Activated T-cell treated with anti-CD3 and anti-CD28 coated beads, Interleukin-2, amount 50 U/mL, for 72 hours (primary cell): ENCODE measurements around the gene TM9SF4. TPM values are rescaled to one million over a fixed set of nuclear protein-coding genes. Genes with fewer than 3 reads are reported as not detected.

ENCODE experiments used
- ATAC-seq, 2 donors: fragments of 150-1000 bp; cut with Tn5 transposase; replicated peaks in 1 of 2; 2 replicates each; pipeline ENCODE4 v1.10.0; 2021; ENCODE audit warnings: moderate library complexity in 2 of 2, mild to moderate bottlenecking in 1 of 2
- DNase-seq, 2 donors: peaks; one replicate each; pipeline ENCODE4 v3.0.0; 2021 to 2022; ENCODE audit warnings: mixed read lengths in 1 of 2
- H3K27ac Mint-ChIP-seq: one replicate; pipeline ENCODE4 v1.8.0; 2022; ENCODE audit warnings: mild to moderate bottlenecking, moderate library complexity, mixed read lengths
- H3K27me3 Mint-ChIP-seq: one replicate; pipeline ENCODE4 v1.8.0; 2022; ENCODE audit warnings: low read depth, mixed read lengths
- H3K36me3 Mint-ChIP-seq, 2 donors: one replicate each; pipeline ENCODE4 v1.8.0; 2022; ENCODE audit warnings: mixed read lengths in 2 of 2, mild to moderate bottlenecking in 1 of 2; ENCODE audit not compliant: insufficient read depth in 2 of 2
- H3K4me1 Mint-ChIP-seq: one replicate; pipeline ENCODE4 v1.8.0; 2022; ENCODE audit warnings: low read depth, mixed read lengths
- H3K4me3 Mint-ChIP-seq, 2 donors: one replicate each; pipeline ENCODE4 v1.8.0; 2022; ENCODE audit warnings: mild to moderate bottlenecking in 2 of 2, mixed read lengths in 2 of 2, moderate library complexity in 2 of 2
- H3K9me3 Mint-ChIP-seq, 2 donors: one replicate each; pipeline ENCODE4 v1.8.0; 2022; ENCODE audit warnings: mixed read lengths in 2 of 2
- total RNA-seq, 2 donors: library from RNA; stranded (reverse); gene quantifications; one replicate each; pipeline ENCODE4 v1.2.3, GENCODE V29; 2022

Gene TM9SF4
- total RNA-seq, 2 donors from 2014 or later: 42.9 to 56.7 TPM

GRCh38 chr20:32142088-32142487, 32.6 kb downstream of the TM9SF4 start:
- no peak overlapping the region for H3K27ac Mint-ChIP-seq

GRCh38 chr20:32142991-32143390, 33.5 kb downstream of the TM9SF4 start:
- no peaks in the 10 kb centered on the region for H3K9me3 Mint-ChIP-seq
- ATAC-seq (no peak), DNase-seq (no peak)
- no peak overlapping the region for H3K27ac Mint-ChIP-seq
- H3K4me1 Mint-ChIP-seq: no peaks in the 10 kb centered on the region
- no peaks in the 10 kb centered on the region for H3K27me3 Mint-ChIP-seq
- H3K36me3 Mint-ChIP-seq: peaks cover 14 to 36% of the 10 kb centered on the region in 2 donors
- H3K4me3 Mint-ChIP-seq: no peak overlapping the region

More at GRCh38 chr20:32142088-32142487, 32.6 kb downstream of the TM9SF4 start:
- H3K4me1 Mint-ChIP-seq: no peaks in the 10 kb centered on the region
- no peak for DNase-seq
- no peak overlapping the region for H3K4me3 Mint-ChIP-seq
- H3K36me3 Mint-ChIP-seq: peaks cover 18 to 37% of the 10 kb centered on the region in 2 donors
- H3K9me3 Mint-ChIP-seq: no peaks in the 10 kb centered on the region
- H3K27me3 Mint-ChIP-seq: no peaks in the 10 kb centered on the region
- ATAC-seq: no peak

GRCh38 chr20:32144898-32145662, 35.6 kb downstream of the TM9SF4 start:
- DNase-seq: no peak
- Mint-ChIP-seq H3K4me3 (no peak overlapping the region), H3K27me3 (no peaks in the 10 kb centered on the region), H3K27ac (no peak overlapping the region), H3K36me3 (peaks cover 11 to 28% of the 10 kb centered on the region in 2 donors), H3K9me3 (no peaks in the 10 kb centered on the region), H3K4me1 (no peaks in the 10 kb centered on the region)
- ATAC-seq: no peak

GRCh38 chr20:32149566-32150170, 40.2 kb downstream of the TM9SF4 start:
- Mint-ChIP-seq H3K4me3 (no peak overlapping the region), H3K27me3 (no peaks in the 10 kb centered on the region), H3K36me3 (peaks cover 2 to 18% of the 10 kb centered on the region in 2 donors), H3K4me1 (no peaks in the 10 kb centered on the region), H3K27ac (no peak overlapping the region), H3K9me3 (no peaks in the 10 kb centered on the region)
- ATAC-seq (no peak), DNase-seq (no peak)

- Mint-ChIP-seq H3K27me3 (no peaks in the 10 kb centered on the region), H3K36me3 (peaks cover 2 to 15% of the 10 kb centered on the region in 2 donors), H3K9me3 (no peaks in the 10 kb centered on the region), H3K4me1 (peaks cover 5% of the 10 kb centered on the region), H3K27ac (no peak overlapping the region), H3K4me3 (no peak overlapping the region)
- ATAC-seq (no peak), DNase-seq (no peak)
Observed at GRCh38 chr20:32150291-32150848, 40.9 kb downstream of the TM9SF4 start.

- H3K4me3 Mint-ChIP-seq: no peak overlapping the region
- H3K4me1 Mint-ChIP-seq: peaks cover 8% of the 10 kb centered on the region
- DNase-seq: no peak
- H3K27ac Mint-ChIP-seq: no peak overlapping the region
- no peak for ATAC-seq
- H3K36me3 Mint-ChIP-seq: peaks cover 0 to 11% of the 10 kb centered on the region in 2 donors
- H3K9me3 Mint-ChIP-seq: no peaks in the 10 kb centered on the region
- no peaks in the 10 kb centered on the region for H3K27me3 Mint-ChIP-seq
Observed at GRCh38 chr20:32152421-32153155, 43.1 kb downstream of the TM9SF4 start.

- no peaks in the 10 kb centered on the region for H3K27me3 Mint-ChIP-seq
- H3K9me3 Mint-ChIP-seq: no peaks in the 10 kb centered on the region
- no peak for ATAC-seq
- H3K27ac Mint-ChIP-seq: no peak overlapping the region
- no peak for DNase-seq
- H3K36me3 Mint-ChIP-seq: peaks cover 3 to 17% of the 10 kb centered on the region in 2 donors
- peaks cover 12% of the 10 kb centered on the region for H3K4me1 Mint-ChIP-seq
- no peak overlapping the region for H3K4me3 Mint-ChIP-seq
Observed at GRCh38 chr20:32153156-32153665, 43.7 kb downstream of the TM9SF4 start.

- Mint-ChIP-seq H3K27ac (no peak overlapping the region), H3K4me1 (peaks cover 16% of the 10 kb centered on the region), H3K9me3 (no peaks in the 10 kb centered on the region), H3K4me3 (no peak overlapping the region), H3K36me3 (peaks cover 3 to 17% of the 10 kb centered on the region in 2 donors), H3K27me3 (no peaks in the 10 kb centered on the region)
- no peak for DNase-seq
- ATAC-seq: no peak
Observed at GRCh38 chr20:32153771-32154170, 44.3 kb downstream of the TM9SF4 start.

- H3K27ac Mint-ChIP-seq: no peak overlapping the region
- DNase-seq (peak; percentile 30 to 41), ATAC-seq (peak in 1 of 2 donors; percentile 43)
- H3K9me3 Mint-ChIP-seq: no peaks in the 10 kb centered on the region
- no peak overlapping the region for H3K4me3 Mint-ChIP-seq
- H3K4me1 Mint-ChIP-seq: peaks cover 18% of the 10 kb centered on the region
- peaks cover 3 to 17% of the 10 kb centered on the region in 2 donors for H3K36me3 Mint-ChIP-seq
- H3K27me3 Mint-ChIP-seq: no peaks in the 10 kb centered on the region
Observed at GRCh38 chr20:32155017-32155981, 45.8 kb downstream of the TM9SF4 start.

GRCh38 chr20:32157611-32158010, 48.1 kb downstream of the TM9SF4 start:
- ATAC-seq (no peak), DNase-seq (no peak)
- H3K4me3 Mint-ChIP-seq: no peak overlapping the region
- H3K36me3 Mint-ChIP-seq: peaks cover 5 to 20% of the 10 kb centered on the region in 2 donors
- no peaks in the 10 kb centered on the region for H3K27me3 Mint-ChIP-seq
- peak overlapping the region; percentile 24 for H3K27ac Mint-ChIP-seq
- H3K9me3 Mint-ChIP-seq: no peaks in the 10 kb centered on the region
- H3K4me1 Mint-ChIP-seq: peaks cover 18% of the 10 kb centered on the region

GRCh38 chr20:32158351-32158750, 48.8 kb downstream of the TM9SF4 start:
- ATAC-seq (no peak), DNase-seq (no peak)
- H3K36me3 Mint-ChIP-seq: peaks cover 5 to 20% of the 10 kb centered on the region in 2 donors
- H3K4me3 Mint-ChIP-seq: no peak overlapping the region
- peaks cover 18% of the 10 kb centered on the region for H3K4me1 Mint-ChIP-seq
- no peaks in the 10 kb centered on the region for H3K9me3 Mint-ChIP-seq
- peak overlapping the region; percentile 51 for H3K27ac Mint-ChIP-seq
- H3K27me3 Mint-ChIP-seq: no peaks in the 10 kb centered on the region
